Esophagus squamous epithelium (tissue), 4 donors: Measurements from ENCODE around the gene STRAP.

Experiments
- POLR2A ChIP-seq, 4 donors: fragments of 450-650 bp; IDR thresholded peaks; one replicate each; pipeline ENCODE4 v1.6.1; 2017; ENCODE audit warnings: antibody characterized with exemption in 4 of 4, mild to moderate bottlenecking in 4 of 4, moderate library complexity in 3 of 4
- TF ChIP-seq, protein P1 (sequence below), 6 experiments: fragments of 450-650 bp in 4 of 6; fragments of 200-600 bp in 2 of 6; sonication (generic) in 2 of 6; IDR thresholded peaks; one replicate each; pipeline ENCODE4 v1.5.1; 2016 to 2019; ENCODE audit warnings: antibody characterized with exemption in 6 of 6, mild to moderate bottlenecking in 4 of 6, moderate library complexity in 4 of 6

DNA sequence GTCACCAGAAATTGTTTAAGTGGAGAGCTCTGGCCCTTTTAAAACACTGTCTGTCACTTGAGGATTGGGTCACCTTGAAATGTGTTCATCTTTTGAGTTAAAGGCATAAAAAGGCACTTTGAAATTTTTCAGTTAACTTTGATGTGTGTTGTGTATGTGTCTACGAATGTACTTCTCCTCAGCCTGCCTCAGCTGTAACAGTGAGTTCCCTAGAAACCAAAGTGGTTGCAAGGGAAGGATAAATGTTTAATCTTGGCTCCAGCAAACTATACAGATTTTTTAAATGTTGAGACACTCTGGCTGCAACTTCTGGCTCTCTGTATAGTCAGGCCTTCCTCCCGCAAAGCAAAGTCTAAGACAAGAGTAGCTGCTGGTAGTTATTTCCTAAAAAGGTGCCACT lies 37.2 kb downstream of the STRAP start:
- TF ChIP-seq, protein P1, sequence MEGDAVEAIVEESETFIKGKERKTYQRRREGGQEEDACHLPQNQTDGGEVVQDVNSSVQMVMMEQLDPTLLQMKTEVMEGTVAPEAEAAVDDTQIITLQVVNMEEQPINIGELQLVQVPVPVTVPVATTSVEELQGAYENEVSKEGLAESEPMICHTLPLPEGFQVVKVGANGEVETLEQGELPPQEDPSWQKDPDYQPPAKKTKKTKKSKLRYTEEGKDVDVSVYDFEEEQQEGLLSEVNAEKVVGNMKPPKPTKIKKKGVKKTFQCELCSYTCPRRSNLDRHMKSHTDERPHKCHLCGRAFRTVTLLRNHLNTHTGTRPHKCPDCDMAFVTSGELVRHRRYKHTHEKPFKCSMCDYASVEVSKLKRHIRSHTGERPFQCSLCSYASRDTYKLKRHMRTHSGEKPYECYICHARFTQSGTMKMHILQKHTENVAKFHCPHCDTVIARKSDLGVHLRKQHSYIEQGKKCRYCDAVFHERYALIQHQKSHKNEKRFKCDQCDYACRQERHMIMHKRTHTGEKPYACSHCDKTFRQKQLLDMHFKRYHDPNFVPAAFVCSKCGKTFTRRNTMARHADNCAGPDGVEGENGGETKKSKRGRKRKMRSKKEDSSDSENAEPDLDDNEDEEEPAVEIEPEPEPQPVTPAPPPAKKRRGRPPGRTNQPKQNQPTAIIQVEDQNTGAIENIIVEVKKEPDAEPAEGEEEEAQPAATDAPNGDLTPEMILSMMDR (IDR thresholded peaks at IDR 0.05): no peak
- TF ChIP-seq POLR2A (IDR thresholded peaks at IDR 0.05): no peak
